ENCODE measurements around the gene FBXO10. TPM values are rescaled to one million over a fixed set of nuclear protein-coding genes. Genes with fewer than 3 reads are reported as not detected.
A peak's percentile ranks its signal among the peaks of the same experiment; 100 is the strongest.

The FBXO10 gene
- total and polyA plus RNA-seq, 2 of the 4 experiments (the other 2 are of a cell fraction) = 6.6 to 6.7 TPM

GRCh38 chr9:37609735-37610397 is 33.7 kb upstream of the FBXO10 start:
- Histone ChIP-seq H2BK20ac (ENCODE audit: low read depth, low read length) (no peak overlapping the region), H2AK5ac (ENCODE audit: low read depth, low read length) (no peak overlapping the region), H3K9me3 (ENCODE audit: control insufficient read depth, insufficient read depth, low read length) (no peaks in the 10 kb centered on the region), H3K27ac (ENCODE audit: insufficient read depth, low read length) (no peak overlapping the region), H4K8ac (ENCODE audit: low read depth in 2 of 2, low read length in 2 of 2) (no peak overlapping the region), H3K14ac (replicated peaks; ENCODE audit: low read depth, low read length) (no peak overlapping the region), H3K36me3 (ENCODE audit: control insufficient read depth, insufficient read depth, low read length) (no peaks in the 10 kb centered on the region), H3K4me3 (ENCODE audit: insufficient read depth, low read depth, low read length) (no peak overlapping the region), H2BK120ac (ENCODE audit: low read depth, low read length) (no peak overlapping the region), H3K4ac (ENCODE audit: low read depth, low read length) (no peak overlapping the region), H3K18ac (ENCODE audit: low read depth, low read length) (no peak overlapping the region), H2BK15ac (ENCODE audit: low read depth, low read length) (no peak overlapping the region), H2BK5ac (ENCODE audit: low read depth, low read length, poor library complexity, severe bottlenecking) (no peak overlapping the region), H2AFZ (replicated peaks; ENCODE audit: low read length, poor library complexity) (peak overlapping the region; percentile 14), H3K9me1 (ENCODE audit: insufficient read depth, low read length) (no peaks in the 10 kb centered on the region), H4K91ac (ENCODE audit: insufficient read depth, low read depth, low read length) (no peak overlapping the region), H3K4me2 (ENCODE audit: low read depth, low read length) (no peak overlapping the region), H3K4me1 (ENCODE audit: control insufficient read depth, insufficient read depth, low read length) (no peaks in the 10 kb centered on the region), H3K56ac (ENCODE audit: extremely low read depth, insufficient read depth, low read length) (no peak overlapping the region), H3K27me3 (ENCODE audit: control insufficient read depth, insufficient read depth, low read length) (peaks cover 25% of the 10 kb centered on the region), H3K23ac (ENCODE audit: low read depth, low read length) (no peak overlapping the region), H3K9ac (ENCODE audit: low read depth, low read length) (no peak overlapping the region), H4K5ac (ENCODE audit: low read depth, low read length) (no peak overlapping the region), H2AK9ac (replicated peaks; ENCODE audit: low read depth, low read length, poor library complexity) (no peak overlapping the region), H3K79me1 (ENCODE audit: low read depth in 1 of 2, low read length in 2 of 2) (no peaks in the 10 kb centered on the region), H4K20me1 (ENCODE audit: insufficient read depth, low read length) (no peaks in the 10 kb centered on the region)
- DNase-seq (no peak), ATAC-seq (ENCODE audit: low read depth) (no peak)
- WGBS, 2 experiments (ENCODE audit: extremely low coverage in 2 of 2, insufficient read length in 1 of 2) = 71% methylated on average over 1 of the region's 6 CpGs; no CpG with 5 or more reads in 1 of the 2 experiments
- POLR2A ChIA-PET (ENCODE audit: unreplicated experiment) = no interaction called here
- TF ChIP-seq RCOR1 (IDR thresholded peaks at IDR 0.05; ENCODE audit: insufficient replicate concordance, low read length) (no peak), SMC3 (IDR thresholded peaks at IDR 0.05; ENCODE audit: low read depth, low read length) (no peak), CTCF (conservative IDR thresholded peaks at IDR 0.05; ENCODE audit: low read depth, low read length) (no peak), NFE2L2 (IDR thresholded peaks at IDR 0.05; ENCODE audit: low read depth, low read length) (no peak), RAD21 (IDR thresholded peaks at IDR 0.05; ENCODE audit: low read length) (no peak), RFX5 (IDR thresholded peaks at IDR 0.05; ENCODE audit: low read depth, low read length) (no peak), MXI1 (IDR thresholded peaks at IDR 0.05; ENCODE audit: borderline replicate concordance, low read depth, low read length) (no peak), CHD1 (IDR thresholded peaks at IDR 0.05; ENCODE audit: low read depth, low read length) (no peak), CEBPB (IDR thresholded peaks at IDR 0.05; ENCODE audit: low read depth, low read length) (no peak), ELK1 (IDR thresholded peaks at IDR 0.05; ENCODE audit: borderline replicate concordance, low read depth, low read length) (no peak), BHLHE40 (IDR thresholded peaks at IDR 0.05; ENCODE audit: low read depth, low read length) (no peak), POLR2A (IDR thresholded peaks at IDR 0.05; ENCODE audit: low read depth, low read length) (no peak), MAFK (IDR thresholded peaks at IDR 0.05; ENCODE audit: low read depth, low read length) (no peak), MAZ (IDR thresholded peaks at IDR 0.05; ENCODE audit: borderline replicate concordance, low read depth, low read length) (no peak), FOS (IDR thresholded peaks at IDR 0.05; ENCODE audit: low read depth, low read length) (no peak), USF2 (IDR thresholded peaks at IDR 0.05; ENCODE audit: low read depth, low read length) (no peak)
- intact Hi-C loops (cut with micrococcal nuclease) (no loop called here), dilution Hi-C loops (cut with HindIII; ENCODE audit: low sequenced_read_pairs, unreplicated experiment) (no loop called here), in situ Hi-C loops (cut with MboI; ENCODE audit: low sequenced_read_pairs) (no loop called here)
- CTCF ChIA-PET = no interaction called here
- no TSS peak for BruUV-seq (replicated peaks)

All from IMR-90 (cell line).